ENCODE measurements around the gene ARHGAP1.
"Not testable (repeated sequence)": the region's sequence is repeated elsewhere in the genome, so short reads cannot be mapped to it uniquely, and the experiment has no call there.

Gene ARHGAP1

GRCh38 chr11:46670521-46670920 is 29.9 kb downstream of the ARHGAP1 start:
- DNase-seq: not testable (repeated sequence)

GRCh38 chr11:46669711-46670139 is 30.7 kb downstream of the ARHGAP1 start:
- DNase-seq: peak in 1 of 2 donors; percentile 16

- DNase-seq: no peak
Observed at GRCh38 chr11:46668480-46669085, 31.8 kb downstream of the ARHGAP1 start.

- no peak for DNase-seq
Observed at GRCh38 chr11:46667043-46667481, 33.4 kb downstream of the ARHGAP1 start.

GRCh38 chr11:46666516-46666915 is 33.9 kb downstream of the ARHGAP1 start:
- no peak for DNase-seq

- no peak for DNase-seq
Observed at GRCh38 chr11:46665356-46665755, 35.1 kb downstream of the ARHGAP1 start.

GRCh38 chr11:46664612-46665011 is 35.8 kb downstream of the ARHGAP1 start:
- no peak for DNase-seq

GRCh38 chr11:46663277-46663940 is 37.0 kb downstream of the ARHGAP1 start:
- DNase-seq: no peak

- no peak for DNase-seq
Observed at GRCh38 chr11:46662366-46662765, 38.1 kb downstream of the ARHGAP1 start.

- DNase-seq: no peak
Observed at GRCh38 chr11:46661836-46662235, 38.6 kb downstream of the ARHGAP1 start.

GRCh38 chr11:46659908-46660307 is 40.5 kb downstream of the ARHGAP1 start:
- DNase-seq: no peak

- DNase-seq: no peak
Observed at GRCh38 chr11:46658259-46658658, 42.2 kb downstream of the ARHGAP1 start.

GRCh38 chr11:46657186-46657585 is 43.2 kb downstream of the ARHGAP1 start:
- no peak for DNase-seq

- no peak for DNase-seq
Observed at GRCh38 chr11:46655631-46656030, 44.8 kb downstream of the ARHGAP1 start.

- no peak for DNase-seq
Observed at GRCh38 chr11:46649180-46649738, 51.2 kb downstream of the ARHGAP1 start.

GRCh38 chr11:46643986-46644385 is 56.4 kb downstream of the ARHGAP1 start:
- DNase-seq: no peak

GRCh38 chr11:46643531-46643930 is 56.9 kb downstream of the ARHGAP1 start:
- no peak for DNase-seq

- no peak for DNase-seq
Observed at GRCh38 chr11:46642627-46643335, 57.6 kb downstream of the ARHGAP1 start.

GRCh38 chr11:46641639-46642038 is 58.8 kb downstream of the ARHGAP1 start:
- DNase-seq: no peak

GRCh38 chr11:46640036-46640788 is 60.2 kb downstream of the ARHGAP1 start:
- no peak for DNase-seq

- no peak for DNase-seq
Observed at GRCh38 chr11:46639197-46639839, 61.1 kb downstream of the ARHGAP1 start.

- no peak for DNase-seq
Observed at GRCh38 chr11:46637546-46637945, 62.9 kb downstream of the ARHGAP1 start.

Measured in CD4-positive, alpha-beta T cell treated with Interleukin-4 for 1 hour (primary cell).